B cell (primary cell): Measurements from ENCODE around the gene RAD51D.
"Not testable (repeated sequence)": the region's sequence is repeated elsewhere in the genome, so short reads cannot be mapped to it uniquely, and the experiment has no call there.

Experiments
- CTCF ChIP-seq: fragments of 200-600 bp; IDR thresholded peaks from one replicate; pipeline ENCODE4 v1.8.0; 2022; ENCODE audit warnings: antibody characterized with exemption, mild to moderate bottlenecking
- EZH2 ChIP-seq: IDR thresholded peaks from 2 replicates; pipeline ENCODE4 v1.6.1; 2012; ENCODE audit warnings: borderline replicate concordance, low read depth, mild to moderate bottlenecking, moderate library complexity, low read length; ENCODE audit not compliant: insufficient read depth, poor library complexity, severe bottlenecking

- not testable (repeated sequence) for TF ChIP-seq CTCF, EZH2
These were observed 74.1 kb downstream of the RAD51D start for GRCh38 chr17:35045458-35045979.
